NOMO-1 (cell line): ENCODE results near the gene PCDHB1.
"Not testable (repeated sequence)": the region's sequence is repeated elsewhere in the genome, so short reads cannot be mapped to it uniquely, and the experiment has no call there.

Source experiments
- DNase-seq, 2 experiments: peaks; one replicate each; lab custom pipeline; 2025; ENCODE audit not compliant: unreplicated experiment in 2 of 2; lab: John Stamatoyannopoulos, UW

Gene PCDHB1

DNA sequence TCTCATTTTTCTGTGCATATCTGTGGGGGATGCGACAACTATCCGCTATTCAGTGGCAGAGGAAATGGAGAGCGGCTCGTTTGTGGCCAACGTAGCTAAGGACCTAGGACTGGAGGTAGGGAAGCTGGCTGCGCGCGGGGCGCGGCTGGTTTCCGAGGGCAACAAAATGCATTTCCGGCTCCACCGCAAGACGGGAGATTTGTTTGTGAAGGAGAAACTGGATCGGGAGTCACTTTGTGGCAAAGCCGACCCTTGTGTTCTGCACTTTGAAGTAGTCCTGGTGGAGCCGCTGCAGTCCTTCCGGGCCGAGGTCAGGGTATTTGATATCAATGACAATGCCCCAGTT lies 320 bp downstream of the PCDHB1 start:
- DNase-seq = no peak

GRCh38 chr5:141077826-141078225 lies 26.7 kb downstream of the PCDHB1 start:
- no peak for DNase-seq

DNA sequence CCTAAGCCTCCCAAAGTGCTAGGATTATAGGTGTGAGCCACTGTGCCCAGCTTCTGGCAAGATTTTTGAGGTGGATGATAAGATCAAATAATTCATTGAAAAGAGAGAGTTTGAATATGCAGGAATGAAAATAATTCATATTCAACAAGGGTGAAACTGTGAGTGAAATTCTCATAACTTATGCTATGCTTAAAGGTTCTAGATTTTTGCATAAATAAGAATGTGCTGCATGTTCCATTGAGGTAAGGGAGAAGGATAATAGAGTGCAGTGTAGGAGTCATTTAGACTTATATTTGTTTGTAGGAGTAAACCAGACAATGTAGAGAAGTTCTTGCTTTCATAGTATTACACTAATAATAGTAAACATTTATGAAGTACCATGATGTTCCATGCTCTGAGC lies 31.1 kb downstream of the PCDHB1 start:
- DNase-seq = no peak

GRCh38 chr5:141084487-141084989 lies 33.4 kb downstream of the PCDHB1 start:
- DNase-seq = peak; percentile 21 to 51

- DNase-seq = no peak
These were observed 43.5 kb downstream of the PCDHB1 start, which contains the start of gene PCDHB2 for GRCh38 chr5:141094481-141095262. Gene PCDHB2 (plus strand): TSS chr5:141094615. CDS start chr5:141094791, 176 bp downstream.

GRCh38 chr5:141095263-141095641 lies 44.1 kb downstream of the PCDHB1 start:
- DNase-seq = no peak

- not testable (repeated sequence) for DNase-seq
These were observed 45.0 kb downstream of the PCDHB1 start for GRCh38 chr5:141096181-141096580.

GRCh38 chr5:141096586-141096985 lies 45.4 kb downstream of the PCDHB1 start:
- not testable (repeated sequence) for DNase-seq

GRCh38 chr5:141100243-141100805 lies 49.1 kb downstream of the PCDHB1 start, which contains the start of gene PCDHB3:
Gene PCDHB3 (plus strand): TSS chr5:141100473. CDS start chr5:141100650, 177 bp downstream.
- no peak for DNase-seq

GRCh38 chr5:141101059-141101458 lies 49.9 kb downstream of the PCDHB1 start:
- DNase-seq = no peak

- not testable (repeated sequence) for DNase-seq
These were observed 50.9 kb downstream of the PCDHB1 start for GRCh38 chr5:141102070-141102469.

GRCh38 chr5:141102471-141102870 lies 51.3 kb downstream of the PCDHB1 start:
- DNase-seq = not testable (repeated sequence)

GRCh38 chr5:141105350-141105749 lies 54.2 kb downstream of the PCDHB1 start:
- DNase-seq = no peak
